Neural cell (in vitro differentiated cells): ENCODE measurements around the gene TEX19.

Experiments used
- EZH2 ChIP-seq: fragments of 200-600, 300-800 bp; shearing (Covaris generic), sonication (generic); IDR thresholded peaks from 2 replicates; pipeline ENCODE4 v1.6.1; 2014; ENCODE audit warnings: antibody characterized with exemption, low read length, borderline replicate concordance, mild to moderate bottlenecking; ENCODE audit not compliant: insufficient read depth, poor library complexity, severe bottlenecking
- POLR2AphosphoS5 ChIP-seq: IDR thresholded peaks from 2 replicates; pipeline ENCODE4 v1.6.1; 2012
- TF ChIP-seq, protein P1 (sequence below): IDR thresholded peaks from 2 replicates; pipeline ENCODE4 v1.6.1; 2012; ENCODE audit warnings: borderline replicate concordance
- TF ChIP-seq, protein P2 (sequence below): fragments of 450-650 bp; IDR thresholded peaks from 2 replicates; pipeline ENCODE4 v1.5.1; 2014; ENCODE audit warnings: antibody characterized with exemption, mild to moderate bottlenecking, moderate library complexity; ENCODE audit not compliant: poor library complexity, severe bottlenecking

- TF ChIP-seq POLR2AphosphoS5, result no peak
- TF ChIP-seq, protein P1, sequence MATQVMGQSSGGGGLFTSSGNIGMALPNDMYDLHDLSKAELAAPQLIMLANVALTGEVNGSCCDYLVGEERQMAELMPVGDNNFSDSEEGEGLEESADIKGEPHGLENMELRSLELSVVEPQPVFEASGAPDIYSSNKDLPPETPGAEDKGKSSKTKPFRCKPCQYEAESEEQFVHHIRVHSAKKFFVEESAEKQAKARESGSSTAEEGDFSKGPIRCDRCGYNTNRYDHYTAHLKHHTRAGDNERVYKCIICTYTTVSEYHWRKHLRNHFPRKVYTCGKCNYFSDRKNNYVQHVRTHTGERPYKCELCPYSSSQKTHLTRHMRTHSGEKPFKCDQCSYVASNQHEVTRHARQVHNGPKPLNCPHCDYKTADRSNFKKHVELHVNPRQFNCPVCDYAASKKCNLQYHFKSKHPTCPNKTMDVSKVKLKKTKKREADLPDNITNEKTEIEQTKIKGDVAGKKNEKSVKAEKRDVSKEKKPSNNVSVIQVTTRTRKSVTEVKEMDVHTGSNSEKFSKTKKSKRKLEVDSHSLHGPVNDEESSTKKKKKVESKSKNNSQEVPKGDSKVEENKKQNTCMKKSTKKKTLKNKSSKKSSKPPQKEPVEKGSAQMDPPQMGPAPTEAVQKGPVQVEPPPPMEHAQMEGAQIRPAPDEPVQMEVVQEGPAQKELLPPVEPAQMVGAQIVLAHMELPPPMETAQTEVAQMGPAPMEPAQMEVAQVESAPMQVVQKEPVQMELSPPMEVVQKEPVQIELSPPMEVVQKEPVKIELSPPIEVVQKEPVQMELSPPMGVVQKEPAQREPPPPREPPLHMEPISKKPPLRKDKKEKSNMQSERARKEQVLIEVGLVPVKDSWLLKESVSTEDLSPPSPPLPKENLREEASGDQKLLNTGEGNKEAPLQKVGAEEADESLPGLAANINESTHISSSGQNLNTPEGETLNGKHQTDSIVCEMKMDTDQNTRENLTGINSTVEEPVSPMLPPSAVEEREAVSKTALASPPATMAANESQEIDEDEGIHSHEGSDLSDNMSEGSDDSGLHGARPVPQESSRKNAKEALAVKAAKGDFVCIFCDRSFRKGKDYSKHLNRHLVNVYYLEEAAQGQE, result no peak
- TF ChIP-seq EZH2, result no peak
- TF ChIP-seq, protein P2, sequence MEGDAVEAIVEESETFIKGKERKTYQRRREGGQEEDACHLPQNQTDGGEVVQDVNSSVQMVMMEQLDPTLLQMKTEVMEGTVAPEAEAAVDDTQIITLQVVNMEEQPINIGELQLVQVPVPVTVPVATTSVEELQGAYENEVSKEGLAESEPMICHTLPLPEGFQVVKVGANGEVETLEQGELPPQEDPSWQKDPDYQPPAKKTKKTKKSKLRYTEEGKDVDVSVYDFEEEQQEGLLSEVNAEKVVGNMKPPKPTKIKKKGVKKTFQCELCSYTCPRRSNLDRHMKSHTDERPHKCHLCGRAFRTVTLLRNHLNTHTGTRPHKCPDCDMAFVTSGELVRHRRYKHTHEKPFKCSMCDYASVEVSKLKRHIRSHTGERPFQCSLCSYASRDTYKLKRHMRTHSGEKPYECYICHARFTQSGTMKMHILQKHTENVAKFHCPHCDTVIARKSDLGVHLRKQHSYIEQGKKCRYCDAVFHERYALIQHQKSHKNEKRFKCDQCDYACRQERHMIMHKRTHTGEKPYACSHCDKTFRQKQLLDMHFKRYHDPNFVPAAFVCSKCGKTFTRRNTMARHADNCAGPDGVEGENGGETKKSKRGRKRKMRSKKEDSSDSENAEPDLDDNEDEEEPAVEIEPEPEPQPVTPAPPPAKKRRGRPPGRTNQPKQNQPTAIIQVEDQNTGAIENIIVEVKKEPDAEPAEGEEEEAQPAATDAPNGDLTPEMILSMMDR, result no peak
Measured at GRCh38 chr17:82399041-82399441, 40.0 kb downstream of the TEX19 start.
